ENCODE data around the gene WDR44.

DNA sequence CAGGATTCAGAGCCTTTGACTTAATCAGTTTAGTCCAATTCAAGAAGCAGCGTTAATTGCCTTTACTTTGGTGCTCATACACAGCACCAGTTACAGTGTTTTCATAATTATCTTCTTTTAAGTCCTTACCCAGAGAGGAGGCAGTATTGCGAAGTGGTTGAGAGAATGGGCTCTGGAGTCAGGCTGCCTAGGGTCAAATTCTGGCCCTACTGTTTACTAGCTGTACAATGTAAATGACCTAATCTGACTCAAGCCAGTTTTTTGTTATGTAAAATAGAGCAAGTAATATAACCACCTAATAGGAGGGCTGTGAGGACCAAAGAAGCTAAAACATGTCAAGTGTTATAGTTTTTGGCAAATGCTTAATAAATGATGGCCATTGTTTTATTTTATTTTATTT is 27.6 kb downstream of the WDR44 start:
- TF ChIP-seq, protein P1, sequence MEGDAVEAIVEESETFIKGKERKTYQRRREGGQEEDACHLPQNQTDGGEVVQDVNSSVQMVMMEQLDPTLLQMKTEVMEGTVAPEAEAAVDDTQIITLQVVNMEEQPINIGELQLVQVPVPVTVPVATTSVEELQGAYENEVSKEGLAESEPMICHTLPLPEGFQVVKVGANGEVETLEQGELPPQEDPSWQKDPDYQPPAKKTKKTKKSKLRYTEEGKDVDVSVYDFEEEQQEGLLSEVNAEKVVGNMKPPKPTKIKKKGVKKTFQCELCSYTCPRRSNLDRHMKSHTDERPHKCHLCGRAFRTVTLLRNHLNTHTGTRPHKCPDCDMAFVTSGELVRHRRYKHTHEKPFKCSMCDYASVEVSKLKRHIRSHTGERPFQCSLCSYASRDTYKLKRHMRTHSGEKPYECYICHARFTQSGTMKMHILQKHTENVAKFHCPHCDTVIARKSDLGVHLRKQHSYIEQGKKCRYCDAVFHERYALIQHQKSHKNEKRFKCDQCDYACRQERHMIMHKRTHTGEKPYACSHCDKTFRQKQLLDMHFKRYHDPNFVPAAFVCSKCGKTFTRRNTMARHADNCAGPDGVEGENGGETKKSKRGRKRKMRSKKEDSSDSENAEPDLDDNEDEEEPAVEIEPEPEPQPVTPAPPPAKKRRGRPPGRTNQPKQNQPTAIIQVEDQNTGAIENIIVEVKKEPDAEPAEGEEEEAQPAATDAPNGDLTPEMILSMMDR (IDR thresholded peaks at IDR 0.05) = no peak
- no peak for TF ChIP-seq EZH2 (IDR thresholded peaks at IDR 0.05; ENCODE audit: borderline replicate concordance, insufficient read depth, low read depth, low read length, poor library complexity, severe bottlenecking)
